GM19239 (cell line): ENCODE results near the gene DIRAS2.

Experiments used
- DNase-seq: peaks from one replicate; pipeline ENCODE4 v3.0.0; 2011; ENCODE audit warnings: low spot score; ENCODE audit not compliant: insufficient read length
- FAIRE-seq: peaks from 2 replicates; lab custom pipeline; 2011; peaks lifted over from hg19 to GRCh38; lab: Jason Lieb, UNC

Gene DIRAS2

DNA sequence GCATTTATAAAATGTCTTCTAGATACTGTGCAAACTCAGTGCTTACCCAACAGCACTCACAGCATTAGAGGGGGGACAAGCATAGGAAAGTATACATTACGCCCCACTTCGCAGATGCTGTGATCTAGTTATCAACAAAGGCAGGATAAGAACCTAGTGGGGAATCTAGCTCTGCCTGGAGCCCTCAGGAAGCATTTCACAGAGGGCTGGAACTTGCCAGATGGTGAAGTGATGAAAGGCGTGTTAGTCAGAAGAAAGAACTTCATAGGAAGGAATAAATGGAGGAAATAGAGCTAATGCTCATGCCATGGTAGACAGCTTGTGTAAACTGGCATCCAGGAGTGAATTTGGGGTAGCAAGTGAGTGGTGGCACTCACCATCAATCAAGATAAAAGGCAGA is 25.8 kb downstream of the DIRAS2 start:
- no peak for FAIRE-seq
- DNase-seq: no peak

DNA sequence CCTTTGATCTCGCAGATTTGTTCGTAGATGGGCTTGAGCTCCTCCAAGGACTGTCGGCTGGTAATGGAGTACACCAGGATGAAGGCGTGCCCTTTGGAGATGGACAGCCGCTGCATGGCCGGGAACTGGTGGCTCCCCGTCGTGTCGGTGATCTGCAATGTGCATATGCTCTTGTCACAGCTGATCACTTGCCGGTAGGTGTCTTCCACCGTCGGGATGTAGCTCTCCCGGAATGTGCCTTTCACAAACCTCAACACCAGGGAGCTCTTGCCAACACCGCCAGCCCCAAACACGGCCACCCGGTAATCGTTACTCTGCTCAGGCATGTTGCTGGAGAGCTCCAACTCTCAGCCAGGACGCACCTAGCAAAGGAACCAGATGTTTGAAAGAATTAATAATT is 29.1 kb downstream of the DIRAS2 start:
- DNase-seq (no peak), FAIRE-seq (no peak)

DNA sequence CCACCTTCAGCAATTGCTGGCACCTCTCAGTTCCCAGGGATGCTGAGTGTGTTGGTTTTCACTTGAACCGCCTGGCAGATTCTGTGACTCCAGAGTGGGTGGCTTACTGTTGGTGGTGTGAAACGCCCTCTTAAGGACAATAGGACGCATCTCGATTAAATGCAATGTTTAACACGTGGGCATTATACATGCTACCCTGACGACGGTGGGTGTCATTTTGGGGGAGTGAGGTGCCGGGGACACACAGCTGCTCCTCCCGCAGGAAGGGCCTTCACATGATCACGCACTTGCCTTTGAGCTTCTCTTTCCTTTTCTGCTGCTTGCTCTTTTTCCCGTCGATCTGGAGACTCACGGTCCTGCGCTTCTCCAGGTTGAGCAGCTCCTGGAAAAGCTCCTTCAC is 29.7 kb downstream of the DIRAS2 start:
- DNase-seq (no peak), FAIRE-seq (no peak)

DNA sequence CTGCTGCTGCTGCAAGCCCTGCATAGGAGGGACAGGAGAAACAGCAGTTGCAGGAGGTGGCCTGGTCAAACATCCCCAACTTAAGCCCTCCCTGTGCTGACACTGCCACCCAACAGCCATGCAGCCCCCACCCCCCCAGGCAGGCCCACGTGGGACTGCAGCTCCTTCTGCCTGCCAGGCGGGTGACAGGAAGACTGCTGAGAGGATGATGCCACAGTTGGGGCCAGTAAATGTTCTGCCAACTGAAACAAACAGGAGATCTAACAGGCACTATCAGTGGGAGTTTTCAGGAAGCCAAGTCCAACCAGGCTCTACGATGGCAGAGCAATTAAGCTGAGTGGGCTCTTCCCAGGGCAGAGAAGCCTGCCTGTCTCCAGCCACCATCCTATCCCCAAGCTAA is 31.1 kb downstream of the DIRAS2 start:
- FAIRE-seq (no peak), DNase-seq (no peak)

DNA sequence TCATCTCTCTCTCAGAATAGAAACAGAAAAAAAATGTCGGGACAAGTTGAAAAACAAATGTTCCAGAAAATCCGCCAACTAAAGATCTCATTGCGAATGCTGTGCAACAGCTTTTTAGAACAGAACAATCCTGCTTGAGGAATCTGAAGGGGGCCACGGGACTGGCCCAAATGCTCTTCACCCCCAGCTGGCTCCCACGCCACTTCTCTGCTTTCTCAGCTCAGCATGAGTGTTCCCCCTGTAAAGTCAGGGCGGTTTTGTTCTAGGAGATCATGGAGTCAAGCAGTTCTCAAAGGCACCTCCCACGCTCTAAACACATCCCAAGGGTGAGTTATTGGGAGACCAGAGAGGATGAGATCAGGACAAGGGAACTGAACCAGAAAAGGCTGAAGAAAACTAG is 31.5 kb downstream of the DIRAS2 start:
- FAIRE-seq: no peak

DNA sequence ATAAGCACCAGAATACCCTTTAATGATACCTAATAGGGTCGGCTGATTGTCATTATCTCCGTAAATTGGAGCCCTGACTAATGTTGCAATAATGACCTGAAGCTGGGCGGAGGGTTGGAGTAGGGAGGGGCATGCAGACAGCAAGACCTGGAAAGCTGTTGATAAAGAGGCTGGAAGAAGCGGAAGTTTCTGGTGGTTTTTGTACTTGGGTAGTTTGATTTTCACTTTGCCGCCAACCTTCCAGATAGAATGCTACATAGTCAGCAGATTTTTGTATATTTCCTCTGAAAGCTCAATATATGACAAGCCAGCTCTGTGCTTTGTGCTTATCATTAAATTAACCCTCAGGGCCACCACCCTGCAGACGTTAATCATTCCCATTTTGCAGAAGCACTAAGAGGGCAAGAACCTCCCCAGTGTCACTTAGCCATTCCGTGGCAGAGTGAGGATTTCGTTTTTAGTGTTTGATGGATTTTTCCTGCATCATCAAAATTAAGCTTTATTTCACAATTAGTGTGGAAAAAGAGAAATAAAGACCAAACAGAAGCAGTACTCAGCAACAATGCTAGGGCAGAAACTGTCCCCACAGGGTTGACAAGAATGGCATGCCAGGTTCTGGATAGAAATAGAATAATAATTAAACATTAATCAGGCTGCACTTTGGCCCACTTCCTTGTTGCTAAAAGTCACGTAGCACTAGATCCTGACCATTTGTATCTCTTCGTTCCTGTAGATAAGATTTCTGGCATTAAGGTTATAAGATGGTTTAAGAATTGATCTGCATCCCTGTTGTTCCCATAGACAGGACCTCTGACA is 34.7 kb downstream of the DIRAS2 start:
- no peak for DNase-seq
- no peak for FAIRE-seq

More for the DNA sequence above, 31.5 kb downstream of the DIRAS2 start:
- DNase-seq: no peak

DNA sequence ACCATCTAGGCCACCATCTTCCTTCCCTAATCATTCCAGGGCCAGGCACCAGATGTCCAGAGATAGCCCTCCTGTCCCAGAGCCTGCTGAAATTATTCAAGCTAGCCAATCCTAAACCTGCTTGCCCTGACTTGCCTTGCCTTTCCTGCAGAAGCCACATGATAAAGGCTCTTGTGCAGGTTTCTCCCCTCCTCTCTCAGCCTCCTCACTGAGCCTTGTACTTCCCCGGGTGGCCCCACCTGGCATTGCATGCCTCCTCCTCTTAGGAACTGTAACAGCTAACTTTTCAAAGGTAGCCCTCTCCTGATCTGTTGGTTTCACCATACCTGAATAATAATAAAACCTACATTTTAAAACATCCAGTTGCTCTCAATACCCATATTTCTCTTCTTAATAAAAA is 42.6 kb downstream of the DIRAS2 start:
- DNase-seq (no peak), FAIRE-seq (no peak)

DNA sequence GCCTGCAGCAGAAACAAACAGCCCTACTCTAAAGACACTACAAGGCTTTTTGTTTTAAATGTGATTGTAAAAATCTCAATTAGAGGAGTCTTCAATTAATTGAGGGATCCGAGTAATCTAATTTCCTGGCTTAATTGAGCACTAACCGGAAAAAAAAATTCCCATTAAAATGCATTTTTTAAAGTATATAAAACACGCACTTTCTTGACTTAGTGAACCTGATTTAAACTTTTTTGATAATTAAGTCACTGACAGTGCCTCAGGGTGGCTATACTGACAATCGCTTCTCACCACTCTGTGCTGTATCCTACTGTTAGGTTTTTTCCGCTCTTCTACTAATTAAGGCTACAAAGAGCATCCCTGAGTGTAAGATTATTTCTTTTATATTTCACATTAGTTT is 44.4 kb downstream of the DIRAS2 start:
- FAIRE-seq: no peak

DNA sequence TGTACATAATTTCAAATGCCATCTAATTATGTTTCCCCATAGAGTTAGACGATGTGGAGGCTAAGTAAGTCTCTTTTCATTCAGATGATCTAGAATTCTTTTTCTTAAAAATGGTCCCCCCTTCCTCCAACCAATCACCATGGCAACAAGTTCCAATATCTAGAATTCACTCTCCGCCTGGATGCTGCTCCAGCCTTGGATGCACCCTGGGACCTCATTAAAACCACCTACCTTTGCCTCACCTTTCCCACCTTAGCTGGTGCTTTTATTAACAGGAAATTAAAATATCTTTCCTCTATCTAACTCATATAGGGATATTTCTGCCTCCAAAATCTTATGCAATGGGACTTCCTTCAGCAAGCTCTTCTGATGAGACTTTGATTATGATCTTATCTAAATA is 49.0 kb downstream of the DIRAS2 start:
- DNase-seq (no peak), FAIRE-seq (no peak)

More for the DNA sequence above, 44.4 kb downstream of the DIRAS2 start:
- DNase-seq: no peak

DNA sequence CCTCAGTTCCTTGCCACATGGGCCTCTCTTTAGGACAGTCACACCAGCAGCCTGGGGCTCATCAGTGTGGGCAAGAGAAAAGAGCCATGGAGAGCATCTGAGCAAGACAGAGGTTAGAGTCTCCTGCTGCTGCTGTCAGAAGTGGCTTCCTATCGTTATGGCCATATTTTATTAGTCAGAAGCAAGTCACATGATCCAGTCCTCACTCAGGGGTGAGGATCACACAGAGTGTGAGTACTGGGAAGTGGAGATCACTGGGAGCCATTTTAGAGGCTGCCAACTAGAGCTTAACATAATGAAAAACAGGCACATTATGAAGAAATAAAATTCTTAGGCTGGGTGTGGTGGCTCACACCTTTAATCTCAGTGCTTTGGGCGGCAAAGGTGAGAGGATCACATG is 62.0 kb downstream of the DIRAS2 start:
- DNase-seq (no peak), FAIRE-seq (no peak)

DNA sequence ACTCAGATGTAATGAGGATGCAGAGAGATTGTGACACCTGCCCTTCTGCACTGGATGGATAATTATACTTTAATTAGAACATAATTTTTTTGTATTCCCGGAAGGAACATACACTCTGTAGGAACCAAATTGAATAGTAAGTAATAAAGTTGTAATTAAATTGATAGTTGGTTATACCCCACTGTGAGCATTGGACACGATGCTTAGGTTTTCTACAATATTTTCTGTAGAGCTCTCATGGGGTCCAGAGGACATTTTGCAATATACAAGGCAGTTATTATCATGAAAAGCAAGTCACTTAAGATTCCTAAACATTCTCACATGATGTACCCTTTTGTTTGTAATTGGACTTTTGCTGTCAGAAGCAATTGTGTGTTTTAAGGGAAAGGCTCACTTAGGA is 63.4 kb downstream of the DIRAS2 start:
- DNase-seq (no peak), FAIRE-seq (no peak)

DNA sequence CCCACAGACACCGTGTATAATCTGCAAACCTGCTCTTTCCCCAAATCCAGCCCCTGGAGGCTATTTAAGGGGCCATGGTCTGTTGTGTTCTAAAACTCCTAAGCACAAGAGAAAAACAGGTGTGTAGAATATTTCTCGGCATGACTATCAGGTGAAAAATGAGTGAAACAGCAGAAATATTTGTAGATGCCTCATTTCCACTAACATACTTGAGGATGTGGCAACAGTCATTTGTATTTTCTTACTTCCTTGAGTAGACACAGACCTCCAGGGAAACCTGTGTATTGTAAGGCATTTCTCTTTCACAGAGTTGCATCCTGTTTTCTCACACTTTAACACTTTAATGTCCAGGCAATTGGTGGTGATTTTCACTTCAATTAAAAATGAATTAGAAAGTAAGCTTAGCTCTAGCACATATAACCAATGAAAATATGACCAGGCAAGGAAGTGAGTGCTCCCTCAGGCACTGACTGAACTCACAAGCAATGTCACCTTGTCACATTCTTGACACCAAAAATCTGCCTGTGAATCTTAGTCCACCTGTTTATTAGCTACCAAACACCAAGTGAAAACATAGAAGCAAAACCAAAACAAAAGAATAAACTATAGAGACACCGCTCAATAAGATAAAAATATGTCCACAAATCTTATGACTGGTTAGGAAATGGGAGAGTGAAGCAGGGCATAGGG is 64.4 kb downstream of the DIRAS2 start:
- no peak for DNase-seq
- FAIRE-seq: no peak

DNA sequence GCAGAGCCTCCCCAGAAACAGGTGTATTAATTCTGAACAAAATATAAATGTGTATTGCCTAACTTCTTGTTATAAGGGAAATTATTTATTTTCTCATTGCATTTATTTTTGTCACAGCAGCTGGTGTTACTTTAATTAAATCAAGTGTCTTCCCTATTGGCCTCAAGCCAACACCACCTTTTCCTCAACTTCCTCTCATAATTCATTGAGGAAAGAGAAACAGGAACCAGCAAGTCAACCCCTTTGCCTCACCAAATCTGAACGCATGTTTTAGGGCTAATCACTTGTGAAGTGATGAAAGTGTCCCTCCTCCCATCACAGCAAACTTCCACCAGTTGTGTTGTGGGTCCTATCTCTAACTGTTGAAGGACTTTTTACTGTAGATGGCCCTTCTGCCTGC is 73.1 kb downstream of the DIRAS2 start:
- FAIRE-seq: no peak
- no peak for DNase-seq

DNA sequence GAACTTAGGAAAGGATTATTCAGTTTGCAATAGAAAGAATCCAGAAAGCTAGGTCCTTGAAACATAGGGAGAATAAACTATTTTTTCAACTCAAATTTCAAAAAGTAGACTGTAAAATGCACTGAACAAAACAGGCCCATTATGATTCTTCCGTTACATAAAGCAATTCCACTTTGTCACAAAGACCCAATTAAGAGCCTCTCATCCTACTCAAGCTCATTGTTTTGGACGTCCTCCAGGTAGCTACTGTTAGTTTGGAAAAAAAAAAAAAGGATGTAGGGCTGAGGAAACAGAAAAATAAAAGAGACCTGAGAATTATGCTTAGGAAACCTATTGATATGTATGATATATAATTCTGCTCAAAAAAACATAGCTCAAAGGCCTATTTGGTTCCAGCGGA is 74.0 kb downstream of the DIRAS2 start:
- FAIRE-seq: no peak

DNA sequence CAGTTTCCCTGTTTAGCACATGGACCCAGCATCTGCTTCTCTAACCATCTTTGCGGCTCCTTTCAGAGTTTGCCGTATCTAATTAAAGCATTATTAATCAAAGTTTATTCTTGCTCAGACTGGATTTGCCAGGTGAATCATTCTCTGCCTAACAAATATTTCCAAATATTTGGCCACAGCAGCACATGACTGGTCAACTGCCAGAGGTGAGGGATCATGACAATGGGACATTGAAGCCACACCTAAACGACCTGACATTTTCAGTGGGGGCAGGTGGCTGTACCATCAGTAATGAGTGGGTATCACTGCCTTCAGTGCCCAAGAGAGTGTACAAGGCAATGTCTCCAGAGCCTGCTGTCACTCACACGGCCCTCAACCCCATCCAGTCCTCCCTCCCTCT is 80.4 kb downstream of the DIRAS2 start:
- FAIRE-seq (no peak), DNase-seq (no peak)

More for the DNA sequence above, 74.0 kb downstream of the DIRAS2 start:
- no peak for DNase-seq
